ENCODE data around the gene SV2C.
A peak's percentile ranks its signal among the peaks of the same experiment; 100 is the strongest.
"Not testable (repeated sequence)": the region's sequence is repeated elsewhere in the genome, so short reads cannot be mapped to it uniquely, and the experiment has no call there.

The SV2C gene

GRCh38 chr5:76236684-76237083, 153.5 kb downstream of the SV2C start:
- DNase-seq (ENCODE audit: extremely low spot score, insufficient read length, low read depth) = no peak
- FAIRE-seq = no peak

GRCh38 chr5:76240336-76240735, 157.2 kb downstream of the SV2C start:
- FAIRE-seq (no peak), DNase-seq (ENCODE audit: extremely low spot score, insufficient read length, low read depth) (no peak)

GRCh38 chr5:76242155-76242554, 159.0 kb downstream of the SV2C start:
- DNase-seq (ENCODE audit: extremely low spot score, insufficient read length, low read depth); FAIRE-seq: not testable (repeated sequence)

- FAIRE-seq (no peak), DNase-seq (ENCODE audit: extremely low spot score, insufficient read length, low read depth) (no peak)
Measured at GRCh38 chr5:76245590-76245989, 162.4 kb downstream of the SV2C start.

- DNase-seq (ENCODE audit: extremely low spot score, insufficient read length, low read depth) = no peak
- no peak for FAIRE-seq
Measured at GRCh38 chr5:76249621-76250020, 166.4 kb downstream of the SV2C start.

GRCh38 chr5:76250463-76250862, 167.3 kb downstream of the SV2C start:
- DNase-seq (ENCODE audit: extremely low spot score, insufficient read length, low read depth) = no peak
- FAIRE-seq = no peak

- DNase-seq (ENCODE audit: extremely low spot score, insufficient read length, low read depth) = no peak
- no peak for FAIRE-seq
Measured at GRCh38 chr5:76251656-76252055, 168.5 kb downstream of the SV2C start.

- DNase-seq (ENCODE audit: extremely low spot score, insufficient read length, low read depth) = no peak
- no peak for FAIRE-seq
Measured at GRCh38 chr5:76252437-76252836, 169.3 kb downstream of the SV2C start.

GRCh38 chr5:76256116-76256889, 173.1 kb downstream of the SV2C start:
- FAIRE-seq = peak; percentile 80
- DNase-seq (ENCODE audit: extremely low spot score, insufficient read length, low read depth) = peak; percentile 12

GRCh38 chr5:76257225-76257833, 174.1 kb downstream of the SV2C start:
- DNase-seq (ENCODE audit: extremely low spot score, insufficient read length, low read depth) = no peak
- FAIRE-seq = no peak

- FAIRE-seq (no peak), DNase-seq (ENCODE audit: extremely low spot score, insufficient read length, low read depth) (no peak)
Measured at GRCh38 chr5:76257897-76258296, 174.7 kb downstream of the SV2C start.

- DNase-seq (ENCODE audit: extremely low spot score, insufficient read length, low read depth) (no peak), FAIRE-seq (no peak)
Measured at GRCh38 chr5:76264681-76265080, 181.5 kb downstream of the SV2C start.

- no peak for DNase-seq (ENCODE audit: extremely low spot score, insufficient read length, low read depth)
- FAIRE-seq = no peak
Measured at GRCh38 chr5:76269259-76269931, 186.2 kb downstream of the SV2C start.

- no peak for FAIRE-seq
- DNase-seq (ENCODE audit: extremely low spot score, insufficient read length, low read depth) = no peak
Measured at GRCh38 chr5:76269932-76270610, 186.9 kb downstream of the SV2C start.

GRCh38 chr5:76271836-76272235, 188.7 kb downstream of the SV2C start:
- FAIRE-seq = no peak

GRCh38 chr5:76273206-76273885, 190.2 kb downstream of the SV2C start:
- FAIRE-seq (no peak), DNase-seq (ENCODE audit: extremely low spot score, insufficient read length, low read depth) (no peak)

More at GRCh38 chr5:76271836-76272235, 188.7 kb downstream of the SV2C start:
- no peak for DNase-seq (ENCODE audit: extremely low spot score, insufficient read length, low read depth)

GRCh38 chr5:76274571-76274970, 191.4 kb downstream of the SV2C start:
- no peak for FAIRE-seq
- DNase-seq (ENCODE audit: extremely low spot score, insufficient read length, low read depth) = no peak

- FAIRE-seq (no peak), DNase-seq (ENCODE audit: extremely low spot score, insufficient read length, low read depth) (no peak)
Measured at GRCh38 chr5:76277736-76278135, 194.6 kb downstream of the SV2C start.

- DNase-seq (ENCODE audit: extremely low spot score, insufficient read length, low read depth) (no peak), FAIRE-seq (no peak)
Measured at GRCh38 chr5:76278261-76278789, 195.1 kb downstream of the SV2C start.

- FAIRE-seq (no peak), DNase-seq (ENCODE audit: extremely low spot score, insufficient read length, low read depth) (no peak)
Measured at GRCh38 chr5:76280494-76280893, 197.3 kb downstream of the SV2C start.

Measured in GM18507 (cell line).